Trophoblast cell (in vitro differentiated cells and primary cell): Measurements from ENCODE around the gene STAC.

Experiments
- DNase-seq, 2 donors: peaks; one replicate each; pipeline ENCODE4 v3.0.0-alpha.2; 2016
- H2AFZ ChIP-seq: 2 replicates; pipeline ENCODE4 v1.6.1; 2013; ENCODE audit warnings: low read length, moderate library complexity, mild to moderate bottlenecking; ENCODE audit not compliant: insufficient read depth, poor library complexity
- H2AK5ac ChIP-seq: 2 replicates; pipeline ENCODE4 v1.6.1; 2013; ENCODE audit warnings: mild to moderate bottlenecking, low read length
- H2BK120ac ChIP-seq: 2 replicates; pipeline ENCODE4 v1.6.1; 2013; ENCODE audit warnings: low read length, mild to moderate bottlenecking, moderate library complexity; ENCODE audit not compliant: insufficient read depth, poor library complexity
- H2BK12ac ChIP-seq: 2 replicates; pipeline ENCODE4 v1.6.1; 2013; ENCODE audit warnings: mild to moderate bottlenecking, low read length, moderate library complexity
- H2BK5ac ChIP-seq: 2 replicates; pipeline ENCODE4 v1.6.1; 2013; ENCODE audit warnings: low read length, low read depth, moderate library complexity, mild to moderate bottlenecking; ENCODE audit not compliant: poor library complexity
- H3K14ac ChIP-seq: 2 replicates; pipeline ENCODE4 v1.6.1; 2013; ENCODE audit warnings: mild to moderate bottlenecking, low read length
- H3K18ac ChIP-seq: 2 replicates; pipeline ENCODE4 v1.6.1; 2013; ENCODE audit warnings: mild to moderate bottlenecking, low read length
- H3K23ac ChIP-seq: 2 replicates; pipeline ENCODE4 v1.6.1; 2013; ENCODE audit warnings: low read length
- H3K27ac ChIP-seq: 2 replicates; pipeline ENCODE4 v1.5.1; 2013; ENCODE audit warnings: low read depth, mild to moderate bottlenecking, inconsistent platforms, low read length, moderate library complexity
- H3K27me3 ChIP-seq: 2 replicates; pipeline ENCODE4 v1.6.1; 2013; ENCODE audit warnings: inconsistent platforms, mild to moderate bottlenecking, low read length, moderate library complexity; ENCODE audit not compliant: insufficient read depth
- H3K36me3 ChIP-seq, 2 experiments: 1 replicate in 1 of 2; 2 replicates in 1 of 2; pipeline ENCODE4 v1.6.1; 2013; ENCODE audit warnings: low read length in 2 of 2, mild to moderate bottlenecking in 2 of 2, moderate library complexity in 1 of 2; ENCODE audit not compliant: insufficient read depth in 2 of 2, control insufficient read depth in 1 of 2
- H3K4ac ChIP-seq: 2 replicates; pipeline ENCODE4 v1.6.1; 2013; ENCODE audit warnings: low read depth, mild to moderate bottlenecking, low read length, moderate library complexity
- H3K4me1 ChIP-seq, 2 experiments: 1 replicate in 1 of 2; 2 replicates in 1 of 2; pipeline ENCODE4 v1.6.1; 2013; ENCODE audit warnings: low read length in 2 of 2, mild to moderate bottlenecking in 2 of 2, moderate library complexity in 1 of 2; ENCODE audit not compliant: insufficient read depth in 2 of 2, control insufficient read depth in 1 of 2
- H3K4me2 ChIP-seq: 2 replicates; pipeline ENCODE4 v1.6.1; 2013; ENCODE audit warnings: inconsistent platforms, mild to moderate bottlenecking, low read length, moderate library complexity
- H3K4me3 ChIP-seq: 2 replicates; pipeline ENCODE4 v1.5.1; 2013; ENCODE audit warnings: mild to moderate bottlenecking, low read depth, low read length, inconsistent platforms
- H3K79me1 ChIP-seq: one replicate; pipeline ENCODE4 v1.6.1; 2013; ENCODE audit warnings: low read length
- H3K79me2 ChIP-seq: 2 replicates; pipeline ENCODE4 v1.6.1; 2013; ENCODE audit warnings: low read length, mild to moderate bottlenecking; ENCODE audit not compliant: control insufficient read depth, insufficient read depth, poor library complexity
- H3K9ac ChIP-seq: 2 replicates; pipeline ENCODE4 v1.6.1; 2013; ENCODE audit warnings: mild to moderate bottlenecking, low read length
- H3K9me3 ChIP-seq: 2 replicates; pipeline ENCODE4 v1.6.1; 2013; ENCODE audit warnings: low read depth, mild to moderate bottlenecking, control low read depth, inconsistent platforms, low read length; ENCODE audit not compliant: insufficient read depth
- H4K12ac ChIP-seq: 2 replicates; pipeline ENCODE4 v1.6.1; 2013; ENCODE audit warnings: low read depth, mild to moderate bottlenecking, low read length, moderate library complexity
- H4K8ac ChIP-seq: 2 replicates; pipeline ENCODE4 v1.6.1; 2013; ENCODE audit warnings: low read depth, mild to moderate bottlenecking, low read length, moderate library complexity
- H4K91ac ChIP-seq: one replicate; pipeline ENCODE4 v1.6.1; 2013; ENCODE audit warnings: low read depth, mild to moderate bottlenecking, low read length, moderate library complexity
- WGBS: extraction: QIAGEN DNeasy Blood & Tissue Kit; methylation state at CpG from one replicate; pipeline ENCODE4 v1.1.7; 2013; ENCODE audit warnings: missing lambda C conversion rate; ENCODE audit not compliant: insufficient read length, insufficient coverage; ENCODE audit errors: extremely low coverage; 5-methylcytosine and 5-hydroxymethylcytosine counted together

Gene STAC

DNA sequence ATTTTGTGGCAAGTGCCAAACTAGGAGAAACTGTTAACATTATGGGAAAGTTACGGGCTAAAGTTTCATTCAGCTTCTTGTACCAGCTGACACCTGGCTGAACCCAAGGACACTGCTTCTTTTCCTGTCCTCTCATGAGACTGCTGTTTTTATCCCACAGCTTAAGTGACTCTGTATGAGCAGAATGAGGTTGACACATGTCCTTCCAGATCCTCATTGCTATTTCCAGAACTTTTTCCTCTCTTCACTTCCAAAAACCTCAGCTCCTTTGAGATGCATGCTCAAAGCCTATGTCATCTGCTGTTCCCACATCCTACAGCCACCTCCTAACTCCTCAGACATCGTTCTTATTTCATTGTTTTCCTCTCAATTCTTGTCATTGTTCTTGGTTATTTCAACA is 200.4 kb downstream of the STAC start:
- Histone ChIP-seq H3K18ac (no peak overlapping the region), H3K4me1 (no peaks in the 10 kb centered on the region), H2BK5ac (no peak overlapping the region), H4K12ac (no peak overlapping the region), H4K8ac (no peak overlapping the region), H3K14ac (no peak overlapping the region), H3K4me2 (no peak overlapping the region), H3K79me1 (no peaks in the 10 kb centered on the region), H2AFZ (no peak overlapping the region), H3K4me3 (no peak overlapping the region), H3K27ac (no peak overlapping the region), H3K23ac (no peak overlapping the region), H2AK5ac (no peak overlapping the region), H3K27me3 (no peaks in the 10 kb centered on the region), H3K9me3 (no peaks in the 10 kb centered on the region), H2BK120ac (no peak overlapping the region), H4K91ac (no peak overlapping the region), H2BK12ac (no peak overlapping the region), H3K79me2 (no peaks in the 10 kb centered on the region), H3K36me3 (no peaks in the 10 kb centered on the region), H3K9ac (no peak overlapping the region), H3K4ac (no peak overlapping the region)
- DNase-seq, result no peak
- no CpG with 5 or more reads among the region's 2 CpGs for WGBS

- Histone ChIP-seq H3K79me2 (no peaks in the 10 kb centered on the region), H3K4me3 (no peak overlapping the region), H3K4me1 (peaks cover 0 to 2% of the 10 kb centered on the region in 2 experiments), H2BK5ac (no peak overlapping the region), H2AFZ (no peak overlapping the region), H2BK120ac (no peak overlapping the region), H3K9ac (no peak overlapping the region), H3K23ac (no peak overlapping the region), H3K27me3 (no peaks in the 10 kb centered on the region), H4K8ac (no peak overlapping the region), H3K4ac (no peak overlapping the region), H3K27ac (no peak overlapping the region), H4K12ac (no peak overlapping the region), H3K18ac (no peak overlapping the region), H3K36me3 (no peaks in the 10 kb centered on the region), H2AK5ac (no peak overlapping the region), H3K79me1 (no peaks in the 10 kb centered on the region), H3K14ac (no peak overlapping the region), H2BK12ac (no peak overlapping the region), H3K4me2 (no peak overlapping the region), H3K9me3 (peaks cover 1% of the 10 kb centered on the region), H4K91ac (no peak overlapping the region)
- WGBS, result no CpG with 5 or more reads among the region's 3 CpGs
- no peak for DNase-seq
Observed at GRCh38 chr3:36591959-36592358, 211.7 kb downstream of the STAC start.

DNA sequence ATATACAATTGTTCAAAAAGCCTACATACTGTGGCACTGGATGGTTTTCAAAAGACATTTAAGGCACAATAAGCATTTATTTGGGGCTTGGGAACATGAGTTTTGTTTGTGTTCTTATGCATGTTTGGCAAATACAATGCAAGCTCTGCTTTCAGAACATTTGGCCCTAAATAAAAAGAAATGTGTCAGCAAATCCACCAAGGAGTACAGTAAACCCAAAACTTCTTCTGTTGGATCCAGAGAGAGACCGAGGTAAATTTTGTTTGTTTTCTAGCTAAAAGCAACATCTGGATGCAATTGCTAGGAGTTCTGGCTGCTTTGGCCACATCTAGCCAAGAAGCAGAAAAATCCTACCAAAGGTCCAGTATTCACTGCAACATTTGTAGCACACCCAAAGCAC is 215.2 kb downstream of the STAC start:
- no CpG with 5 or more reads among the region's 1 CpG for WGBS
- Histone ChIP-seq H2BK120ac (no peak overlapping the region), H3K4me3 (no peak overlapping the region)

DNA sequence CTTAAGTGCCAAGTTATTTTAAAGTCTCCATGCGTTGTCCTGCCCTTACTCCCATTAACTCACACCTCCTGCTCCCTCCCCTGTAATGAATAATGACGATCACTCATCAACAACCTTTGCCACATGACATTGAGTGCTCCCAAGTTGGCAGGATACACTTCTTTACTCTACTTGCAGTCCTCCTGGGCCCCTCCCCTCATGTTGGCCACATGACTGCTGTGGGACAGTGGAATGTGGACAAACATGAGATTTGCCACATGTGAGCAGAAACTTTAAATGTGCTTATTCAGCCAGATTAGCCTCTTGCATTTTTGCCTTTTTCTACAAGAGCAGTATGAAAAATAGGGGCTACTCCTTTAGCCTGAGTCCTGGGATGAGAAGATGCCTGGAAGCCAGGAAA is 216.1 kb downstream of the STAC start:
- H4K12ac ChIP-seq, result no peak overlapping the region
- H3K27ac ChIP-seq, result no peak overlapping the region
- no peaks in the 10 kb centered on the region for H3K79me1 ChIP-seq
- H2BK120ac ChIP-seq, result no peak overlapping the region
- no peak overlapping the region for H2AK5ac ChIP-seq
- no peak overlapping the region for H4K91ac ChIP-seq
- H3K36me3 ChIP-seq, result no peaks in the 10 kb centered on the region
- H3K4me3 ChIP-seq, result no peak overlapping the region
- WGBS, result no CpG with 5 or more reads among the region's 2 CpGs
- no peaks in the 10 kb centered on the region for H3K79me2 ChIP-seq
- H3K4me1 ChIP-seq, result peaks cover 0 to 2% of the 10 kb centered on the region in 2 experiments
- no peak overlapping the region for H3K23ac ChIP-seq
- DNase-seq, result no peak
- H3K18ac ChIP-seq, result no peak overlapping the region
- H2AFZ ChIP-seq, result no peak overlapping the region
- H3K9me3 ChIP-seq, result peaks cover 1% of the 10 kb centered on the region
- no peak overlapping the region for H3K4ac ChIP-seq
- no peak overlapping the region for H3K9ac ChIP-seq
- H2BK12ac ChIP-seq, result no peak overlapping the region
- H4K8ac ChIP-seq, result no peak overlapping the region
- H3K27me3 ChIP-seq, result no peaks in the 10 kb centered on the region
- no peak overlapping the region for H3K14ac ChIP-seq
- H3K4me2 ChIP-seq, result no peak overlapping the region
- H2BK5ac ChIP-seq, result no peak overlapping the region

More for the DNA sequence above, 215.2 kb downstream of the STAC start:
- Histone ChIP-seq H3K9ac (no peak overlapping the region), H3K27ac (no peak overlapping the region), H3K4ac (no peak overlapping the region), H3K14ac (no peak overlapping the region), H2AFZ (no peak overlapping the region), H3K4me1 (peaks cover 0 to 2% of the 10 kb centered on the region in 2 experiments), H3K18ac (no peak overlapping the region), H3K4me2 (no peak overlapping the region), H3K79me1 (no peaks in the 10 kb centered on the region), H4K8ac (no peak overlapping the region), H2BK5ac (no peak overlapping the region), H3K36me3 (no peaks in the 10 kb centered on the region), H3K79me2 (no peaks in the 10 kb centered on the region), H3K23ac (no peak overlapping the region), H3K27me3 (no peaks in the 10 kb centered on the region), H4K12ac (no peak overlapping the region), H4K91ac (no peak overlapping the region), H2AK5ac (no peak overlapping the region), H2BK12ac (no peak overlapping the region), H3K9me3 (peaks cover 1% of the 10 kb centered on the region)
- no peak for DNase-seq
